Measurements from ENCODE around the gene MARS1.
"Not testable (repeated sequence)": the region's sequence is repeated elsewhere in the genome, so short reads cannot be mapped to it uniquely, and the experiment has no call there.

Gene MARS1

DNA sequence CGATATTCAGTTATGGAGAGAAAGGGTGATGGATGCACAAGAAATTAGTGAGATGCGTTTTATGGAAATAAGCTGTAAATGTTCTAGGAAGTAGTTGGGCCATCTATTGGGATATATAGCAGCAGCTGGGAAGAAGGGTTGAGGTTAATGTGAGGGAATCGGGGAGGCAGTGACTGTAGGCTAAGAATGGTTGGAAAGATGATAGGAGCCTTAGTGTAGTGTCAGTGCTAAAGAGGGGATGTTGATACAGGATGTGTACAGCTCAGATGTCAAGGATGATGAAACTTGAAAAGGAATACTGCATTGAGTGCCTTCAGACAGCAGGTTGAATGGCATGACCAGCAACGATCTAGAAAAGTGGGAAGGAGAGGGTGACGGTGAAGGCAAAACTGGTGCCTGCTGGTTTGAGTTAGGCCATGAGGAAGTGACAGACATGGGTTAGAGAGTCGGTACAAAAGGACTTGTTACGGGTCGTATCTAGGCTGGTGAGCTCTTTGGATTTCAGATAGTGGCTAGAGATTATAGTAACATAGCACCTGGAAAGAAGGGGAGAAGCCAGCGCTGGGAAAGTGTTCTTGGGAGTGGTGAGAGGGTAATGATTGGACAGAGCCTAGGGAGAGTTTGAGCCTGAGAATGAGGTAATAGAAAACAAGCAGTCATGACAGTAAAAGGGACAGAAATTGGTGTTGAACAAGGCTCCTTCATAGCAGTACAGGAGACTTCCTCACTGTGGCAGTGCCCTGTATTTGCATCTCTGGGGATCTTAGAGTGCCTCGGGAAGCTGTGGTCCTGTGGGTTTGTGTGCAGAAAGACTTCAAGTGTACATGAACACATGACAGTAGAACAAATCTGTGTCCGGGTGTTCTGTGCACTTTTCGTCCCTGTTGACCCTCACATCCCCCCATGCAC, 9.6 kb downstream of the MARS1 start:
- DNase-seq: no peak

DNA sequence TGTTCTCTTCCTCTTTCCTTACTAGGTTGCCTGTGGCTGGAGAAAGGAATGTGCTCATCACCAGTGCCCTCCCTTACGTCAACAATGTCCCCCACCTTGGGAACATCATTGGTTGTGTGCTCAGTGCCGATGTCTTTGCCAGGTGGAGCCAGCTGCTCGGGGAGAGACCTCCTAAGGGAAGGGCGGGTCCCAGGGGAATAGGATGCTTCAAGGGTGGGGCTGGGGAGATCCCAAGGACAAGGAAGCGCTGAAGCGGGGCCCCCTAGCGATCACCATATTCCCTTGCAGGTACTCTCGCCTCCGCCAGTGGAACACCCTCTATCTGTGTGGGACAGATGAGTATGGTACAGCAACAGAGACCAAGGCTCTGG, 10.2 kb downstream of the MARS1 start:
- no peak for DNase-seq

DNA sequence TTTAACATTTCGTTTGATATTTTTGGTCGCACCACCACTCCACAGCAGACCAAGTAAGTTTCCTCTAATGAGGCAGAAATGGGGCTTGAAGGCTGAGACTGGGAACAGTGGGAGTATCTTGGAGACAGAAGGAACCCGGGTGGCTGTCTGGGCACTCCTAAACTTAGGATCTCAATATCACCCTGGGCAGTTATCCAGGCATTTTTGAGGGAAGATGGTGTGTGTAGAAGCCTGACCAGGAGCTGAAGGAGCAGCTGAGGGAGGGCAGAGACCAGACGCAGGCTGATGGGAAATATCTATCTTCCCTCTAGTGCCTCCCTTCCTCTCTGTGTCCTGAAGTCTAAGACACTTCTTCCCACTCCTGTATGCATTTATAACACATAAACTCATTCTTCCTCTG, 10.7 kb downstream of the MARS1 start:
- DNase-seq: no peak

DNA sequence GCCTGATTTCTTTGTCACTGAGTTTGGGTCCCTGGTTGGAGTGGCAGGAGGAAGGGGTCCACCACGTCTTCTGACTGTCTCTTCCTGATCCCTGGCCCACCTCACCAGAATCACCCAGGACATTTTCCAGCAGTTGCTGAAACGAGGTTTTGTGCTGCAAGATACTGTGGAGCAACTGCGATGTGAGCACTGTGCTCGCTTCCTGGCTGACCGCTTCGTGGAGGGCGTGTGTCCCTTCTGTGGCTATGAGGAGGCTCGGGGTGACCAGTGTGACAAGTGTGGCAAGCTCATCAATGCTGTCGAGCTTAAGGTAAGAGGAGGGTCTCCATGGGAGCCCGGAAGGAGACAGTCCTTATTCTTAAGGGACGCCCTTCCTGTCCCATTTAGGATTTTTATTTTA, 12.3 kb downstream of the MARS1 start:
- DNase-seq: no peak

DNA sequence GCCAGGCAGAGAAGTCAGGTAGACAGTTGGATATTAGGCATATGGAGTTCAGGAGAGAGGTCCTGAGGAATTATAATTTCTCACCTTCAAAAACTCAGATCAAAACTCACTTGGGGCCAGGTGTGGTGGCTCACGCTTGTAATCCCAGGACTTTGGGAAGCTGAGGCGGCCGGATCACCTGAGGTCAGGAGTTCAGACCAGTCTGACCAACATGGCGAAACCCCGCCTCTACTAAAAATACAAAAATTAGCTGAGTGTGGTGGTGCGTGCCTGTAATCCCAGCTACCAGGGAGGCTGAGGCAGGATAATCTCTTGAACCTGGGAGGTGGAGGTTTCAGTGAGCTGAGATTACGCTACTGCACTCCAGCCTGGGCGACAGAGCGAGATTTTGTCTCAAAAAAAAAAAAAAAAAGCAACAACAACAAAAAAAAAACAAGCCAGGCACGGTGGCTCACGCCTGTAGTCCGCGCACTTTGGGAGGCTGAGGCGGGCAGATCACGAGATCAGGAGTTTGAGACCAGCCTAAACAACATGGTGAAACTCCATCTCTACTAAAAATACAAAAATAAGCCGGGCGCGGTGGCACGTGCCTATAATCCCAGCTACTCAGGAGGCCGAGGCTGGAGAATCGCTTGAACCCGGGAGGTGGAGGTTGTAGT, 14.6 kb downstream of the MARS1 start:
- DNase-seq: not testable (repeated sequence)

DNA sequence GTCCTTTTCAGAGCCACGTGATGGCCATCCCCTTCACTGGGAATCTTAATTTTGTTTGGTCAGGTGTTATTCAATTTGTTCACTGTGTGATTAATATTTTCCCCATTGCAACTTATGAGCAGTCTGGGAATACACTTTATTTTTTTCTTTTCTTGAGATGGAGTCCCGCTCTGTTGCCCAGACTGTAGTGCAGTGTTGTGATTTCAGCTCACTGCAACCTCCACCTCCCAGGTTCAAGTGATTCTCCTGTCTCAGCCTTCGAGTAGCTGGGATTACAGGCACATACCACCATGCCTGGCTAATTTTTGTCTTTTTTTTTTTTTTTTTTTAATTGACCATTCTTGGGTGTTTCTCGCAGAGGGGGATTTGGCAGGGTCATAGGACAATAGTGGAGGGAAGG, 18.7 kb downstream of the MARS1 start:
- not testable (repeated sequence) for DNase-seq

DNA sequence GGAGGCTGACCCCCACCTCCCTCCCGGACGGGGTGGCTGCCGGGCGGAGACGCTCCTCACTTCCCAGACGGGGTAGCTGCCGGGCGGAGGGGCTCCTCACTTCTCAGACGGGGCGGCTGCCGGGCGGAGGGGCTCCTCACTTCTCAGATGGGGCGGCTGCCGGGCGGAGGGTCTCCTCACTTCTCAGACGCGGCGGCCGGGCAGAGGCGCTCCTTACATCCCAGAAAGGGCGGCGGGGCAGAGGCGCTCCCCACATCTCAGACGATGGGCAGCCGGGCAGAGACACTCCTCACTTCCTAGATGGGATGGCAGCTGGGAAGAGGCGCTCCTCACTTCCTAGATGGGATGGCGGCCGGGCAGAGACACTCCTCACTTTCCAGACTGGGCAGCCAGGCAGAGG, 19.9 kb downstream of the MARS1 start:
- DNase-seq: not testable (repeated sequence)

DNA sequence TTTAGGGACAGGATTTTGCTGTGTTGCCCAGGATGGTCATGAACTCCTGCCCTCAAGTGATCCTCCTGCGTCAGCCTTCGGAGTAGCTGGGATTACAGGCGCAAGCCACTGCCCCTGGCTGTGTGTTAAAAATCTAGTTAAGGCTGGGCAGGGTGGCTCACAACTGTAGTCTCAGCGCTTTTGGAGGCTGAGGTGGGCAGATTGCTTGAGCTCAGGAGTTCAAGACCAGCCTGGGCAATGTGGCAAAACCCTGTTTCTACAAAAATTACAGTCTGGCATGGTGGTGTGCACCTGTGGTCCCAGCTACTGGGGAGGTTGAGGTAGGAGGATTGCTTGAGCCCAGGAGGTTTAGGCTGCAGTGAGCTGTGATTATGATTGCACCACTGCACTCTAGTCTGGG, 23.3 kb downstream of the MARS1 start:
- no peak for DNase-seq

DNA sequence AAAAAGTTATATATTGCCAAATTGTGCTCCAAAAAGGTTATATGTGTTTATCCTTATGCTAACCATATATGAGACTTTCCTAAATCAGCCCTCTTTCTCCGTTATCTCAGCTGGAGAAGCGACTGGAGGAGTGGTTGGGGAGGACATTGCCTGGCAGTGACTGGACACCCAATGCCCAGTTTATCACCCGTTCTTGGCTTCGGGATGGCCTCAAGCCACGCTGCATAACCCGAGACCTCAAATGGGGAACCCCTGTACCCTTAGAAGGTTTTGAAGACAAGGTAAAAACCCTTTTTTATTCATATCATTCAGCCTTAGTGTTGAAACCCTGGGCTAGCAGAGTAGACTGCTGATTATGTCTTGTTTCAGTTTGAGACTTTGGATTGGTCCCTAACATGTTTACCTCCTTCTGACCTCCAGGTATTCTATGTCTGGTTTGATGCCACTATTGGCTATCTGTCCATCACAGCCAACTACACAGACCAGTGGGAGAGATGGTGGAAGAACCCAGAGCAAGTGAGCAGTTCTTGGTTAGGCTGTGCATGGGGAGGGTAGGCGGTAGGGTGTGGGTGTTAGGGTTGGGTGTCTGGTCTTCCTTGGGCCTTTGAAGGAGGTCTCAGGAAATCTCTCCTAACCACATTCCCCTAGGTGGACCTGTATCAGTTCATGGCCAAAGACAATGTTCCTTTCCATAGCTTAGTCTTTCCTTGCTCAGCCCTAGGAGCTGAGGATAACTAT, 23.9 kb downstream of the MARS1 start:
- no peak for DNase-seq

DNA sequence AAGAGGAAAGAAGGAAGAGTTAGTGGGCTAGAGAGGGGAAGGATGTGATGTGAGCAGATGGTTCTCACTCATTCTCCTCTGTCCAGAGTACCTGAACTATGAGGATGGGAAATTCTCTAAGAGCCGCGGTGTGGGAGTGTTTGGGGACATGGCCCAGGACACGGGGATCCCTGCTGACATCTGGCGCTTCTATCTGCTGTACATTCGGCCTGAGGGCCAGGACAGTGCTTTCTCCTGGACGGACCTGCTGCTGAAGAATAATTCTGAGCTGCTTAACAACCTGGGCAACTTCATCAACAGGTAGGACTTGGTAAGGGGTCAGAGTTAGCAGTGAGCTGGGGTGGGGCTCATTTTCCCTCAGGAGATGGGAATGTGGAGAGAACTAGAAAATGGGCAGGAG, 24.8 kb downstream of the MARS1 start:
- no peak for DNase-seq

DNA sequence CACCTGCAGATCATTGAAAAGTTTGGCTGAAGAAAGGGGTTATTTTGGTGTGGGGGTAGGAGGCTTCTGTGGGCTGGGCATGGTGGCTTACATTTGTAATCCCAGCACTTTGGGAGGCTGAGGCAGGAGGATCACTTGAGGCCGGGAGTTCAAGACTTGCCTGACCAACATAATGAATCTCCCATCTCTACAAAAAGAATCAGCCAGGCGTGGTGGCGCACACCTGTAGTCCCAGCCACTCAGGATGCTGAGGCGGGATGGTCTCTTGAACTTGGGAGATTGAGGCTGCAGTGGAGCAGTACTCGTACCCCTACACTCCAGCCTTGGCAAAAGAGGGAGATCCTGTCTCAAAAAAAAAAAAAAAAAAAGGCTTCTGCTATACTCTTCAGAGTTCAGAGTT, 25.4 kb downstream of the MARS1 start:
- DNase-seq: no peak

DNA sequence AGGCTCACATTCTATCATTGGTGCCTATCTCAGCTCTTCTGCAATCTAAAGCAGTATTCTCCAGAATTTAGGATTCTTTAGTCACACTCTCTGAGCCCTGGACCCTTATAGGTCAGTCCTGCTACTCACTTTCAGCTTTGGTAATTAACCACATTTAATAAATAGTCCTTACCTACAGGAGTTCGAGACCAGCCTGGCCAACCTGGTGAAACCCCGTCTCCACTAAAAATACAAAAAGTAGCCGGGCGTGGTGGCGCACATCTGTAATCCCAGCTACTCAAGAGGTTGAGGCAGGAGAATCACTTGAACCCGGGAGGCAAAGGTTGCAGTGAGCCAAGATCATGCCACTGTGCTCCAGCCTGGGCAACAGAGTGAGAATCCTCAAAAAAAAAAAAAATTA, 25.8 kb downstream of the MARS1 start:
- DNase-seq: not testable (repeated sequence)

DNA sequence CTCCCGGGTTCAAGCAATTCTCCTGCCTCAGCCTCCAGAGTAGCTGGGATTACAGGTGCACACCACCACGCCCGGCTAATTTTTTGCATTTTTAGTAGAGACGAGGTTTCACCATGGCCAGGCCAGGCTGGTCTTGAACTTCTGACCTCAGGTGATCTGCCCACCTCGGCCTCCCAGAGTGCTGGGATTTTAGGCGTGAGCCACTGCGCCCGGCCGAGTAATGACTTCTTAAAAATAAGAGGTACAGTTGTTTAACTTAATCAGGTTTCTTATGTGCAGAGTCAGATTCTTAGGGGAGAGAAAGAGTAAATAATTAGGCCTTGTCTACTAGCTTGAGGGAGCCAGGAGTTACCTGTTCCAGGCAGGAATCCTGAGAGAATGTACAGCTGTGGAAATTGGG, 26.4 kb downstream of the MARS1 start:
- DNase-seq: not testable (repeated sequence)

DNA sequence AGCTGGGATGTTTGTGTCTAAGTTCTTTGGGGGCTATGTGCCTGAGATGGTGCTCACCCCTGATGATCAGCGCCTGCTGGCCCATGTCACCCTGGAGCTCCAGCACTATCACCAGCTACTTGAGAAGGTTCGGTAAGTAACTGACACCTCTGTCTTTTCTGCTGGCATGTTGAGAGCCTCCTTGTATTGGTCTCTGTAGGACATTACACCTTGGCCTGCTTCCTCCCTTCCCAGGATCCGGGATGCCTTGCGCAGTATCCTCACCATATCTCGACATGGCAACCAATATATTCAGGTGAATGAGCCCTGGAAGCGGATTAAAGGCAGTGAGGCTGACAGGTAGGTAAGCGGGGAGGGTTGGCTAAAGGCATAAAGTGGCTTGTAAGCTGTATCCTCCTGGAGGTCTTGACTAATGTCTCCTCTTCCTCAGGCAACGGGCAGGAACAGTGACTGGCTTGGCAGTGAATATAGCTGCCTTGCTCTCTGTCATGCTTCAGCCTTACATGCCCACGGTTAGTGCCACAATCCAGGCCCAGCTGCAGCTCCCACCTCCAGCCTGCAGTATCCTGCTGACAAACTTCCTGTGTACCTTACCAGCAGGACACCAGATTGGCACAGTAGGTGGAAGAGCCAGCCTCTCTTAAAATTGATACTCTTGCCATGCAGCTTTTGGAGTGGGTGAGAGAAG, 27.0 kb downstream of the MARS1 start:
- no peak for DNase-seq

DNA sequence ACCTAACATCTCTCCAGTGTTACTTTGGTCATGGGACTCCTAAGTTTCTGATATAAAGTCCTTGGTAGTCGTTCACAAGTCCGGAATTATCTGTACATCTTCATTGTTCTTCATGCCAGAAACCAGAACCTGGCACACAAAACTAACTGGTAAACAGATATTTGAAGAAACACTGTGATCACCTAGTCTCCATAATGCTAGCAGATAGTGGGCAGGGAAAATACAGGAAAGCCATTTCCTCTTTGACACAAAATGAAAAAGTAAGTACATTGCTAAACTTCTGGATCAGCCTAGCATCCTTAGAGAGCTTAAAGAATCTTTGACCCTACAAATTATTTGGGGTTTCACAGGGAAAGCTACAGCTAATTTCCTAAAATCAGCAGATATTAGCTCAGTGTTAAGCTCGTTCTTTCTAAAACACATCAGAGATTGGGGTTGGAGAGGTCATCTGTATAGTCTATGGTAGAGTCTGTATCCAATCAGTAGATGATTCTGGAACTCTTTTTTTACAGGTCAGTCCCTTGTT, 27.6 kb downstream of the MARS1 start:
- DNase-seq: no peak

DNA sequence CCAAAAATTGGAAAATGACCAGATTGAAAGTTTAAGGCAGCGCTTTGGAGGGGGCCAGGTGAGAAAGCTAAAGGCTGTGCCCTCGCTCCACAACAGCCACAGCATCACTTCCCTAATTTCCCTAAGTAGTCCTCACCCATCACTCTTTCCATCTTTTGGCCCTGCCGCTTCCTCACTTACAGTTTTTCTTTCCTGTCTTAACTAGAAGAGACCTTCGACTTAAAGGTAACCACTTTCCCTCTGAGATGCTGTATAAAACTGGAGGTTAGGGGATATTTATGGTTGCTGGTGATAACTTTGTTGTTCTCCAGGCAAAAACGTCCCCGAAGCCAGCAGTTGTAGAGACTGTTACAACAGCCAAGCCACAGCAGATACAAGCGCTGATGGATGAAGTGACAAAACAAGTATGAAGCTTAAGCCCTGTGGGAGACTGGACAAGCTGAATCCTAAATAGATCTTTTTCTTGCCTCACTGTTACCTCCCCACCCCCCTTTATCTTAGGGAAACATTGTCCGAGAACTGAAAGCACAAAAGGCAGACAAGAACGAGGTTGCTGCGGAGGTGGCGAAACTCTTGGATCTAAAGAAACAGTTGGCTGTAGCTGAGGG, 28.2 kb downstream of the MARS1 start:
- no peak for DNase-seq

DNA sequence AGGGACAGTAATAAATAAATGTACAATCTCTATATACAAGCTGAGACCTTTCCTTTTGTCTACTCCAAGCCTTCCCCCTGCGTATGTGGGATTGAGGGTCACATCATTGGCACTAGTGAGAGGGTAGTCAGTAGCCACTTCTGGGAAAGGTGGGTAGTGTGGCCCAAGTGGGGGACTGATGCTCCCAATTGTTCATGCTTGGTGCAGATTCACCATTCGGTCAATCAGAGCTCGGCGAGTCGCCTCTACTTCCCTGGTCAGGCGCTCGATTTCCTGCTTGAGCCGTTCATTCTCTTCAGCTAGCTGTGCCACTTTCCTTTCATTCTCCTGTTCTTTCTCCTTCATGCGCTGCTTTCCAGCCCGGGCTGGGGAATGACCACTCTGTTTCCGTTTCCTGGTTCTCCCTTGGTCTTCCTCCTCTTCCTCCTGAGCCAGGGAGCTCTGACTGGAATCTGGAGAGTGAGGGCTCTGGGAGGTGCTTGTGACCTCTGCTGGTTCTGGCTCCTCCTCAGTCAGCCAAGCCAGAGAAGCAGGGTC, 28.8 kb downstream of the MARS1 start:
- DNase-seq: no peak

DNA sequence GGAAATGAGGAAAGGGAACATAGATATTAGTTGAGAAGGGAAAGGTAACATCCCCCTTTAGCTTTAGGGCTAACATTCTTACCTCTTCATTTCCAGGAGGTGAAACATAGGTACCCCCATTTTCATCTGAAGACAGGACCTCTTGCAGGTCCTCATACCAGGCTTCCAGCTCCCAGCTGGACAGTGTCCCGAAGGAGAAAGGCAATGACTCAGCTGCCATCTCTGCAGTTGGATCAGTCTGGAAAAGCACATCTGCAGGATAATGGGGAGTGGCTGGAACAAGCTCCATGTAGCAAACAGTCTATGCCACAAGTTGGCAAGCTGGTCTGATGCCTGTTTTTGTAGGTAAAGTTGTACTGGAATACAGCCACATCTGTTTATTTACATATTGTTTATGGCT, 29.3 kb downstream of the MARS1 start:
- no peak for DNase-seq

DNA sequence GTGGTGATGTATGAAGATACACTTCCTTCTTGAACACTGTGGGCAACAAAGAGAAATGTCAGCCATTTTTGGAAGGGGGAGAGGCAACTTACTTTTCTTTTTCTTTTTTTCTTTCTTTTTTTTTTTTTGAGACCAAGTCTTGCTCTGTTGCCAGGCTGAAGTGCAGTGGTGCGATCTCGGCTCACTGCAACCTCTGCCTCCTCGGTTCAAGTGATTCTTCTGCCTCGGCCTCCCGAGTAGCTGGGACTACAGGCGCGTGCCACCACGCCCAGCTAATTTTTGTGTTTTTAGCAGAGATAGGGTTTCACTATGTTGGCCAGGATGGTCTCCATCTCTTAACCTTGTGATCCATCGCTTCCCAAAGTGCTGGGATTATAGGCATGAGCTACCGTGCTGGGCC, 29.9 kb downstream of the MARS1 start:
- DNase-seq: not testable (repeated sequence)

DNA sequence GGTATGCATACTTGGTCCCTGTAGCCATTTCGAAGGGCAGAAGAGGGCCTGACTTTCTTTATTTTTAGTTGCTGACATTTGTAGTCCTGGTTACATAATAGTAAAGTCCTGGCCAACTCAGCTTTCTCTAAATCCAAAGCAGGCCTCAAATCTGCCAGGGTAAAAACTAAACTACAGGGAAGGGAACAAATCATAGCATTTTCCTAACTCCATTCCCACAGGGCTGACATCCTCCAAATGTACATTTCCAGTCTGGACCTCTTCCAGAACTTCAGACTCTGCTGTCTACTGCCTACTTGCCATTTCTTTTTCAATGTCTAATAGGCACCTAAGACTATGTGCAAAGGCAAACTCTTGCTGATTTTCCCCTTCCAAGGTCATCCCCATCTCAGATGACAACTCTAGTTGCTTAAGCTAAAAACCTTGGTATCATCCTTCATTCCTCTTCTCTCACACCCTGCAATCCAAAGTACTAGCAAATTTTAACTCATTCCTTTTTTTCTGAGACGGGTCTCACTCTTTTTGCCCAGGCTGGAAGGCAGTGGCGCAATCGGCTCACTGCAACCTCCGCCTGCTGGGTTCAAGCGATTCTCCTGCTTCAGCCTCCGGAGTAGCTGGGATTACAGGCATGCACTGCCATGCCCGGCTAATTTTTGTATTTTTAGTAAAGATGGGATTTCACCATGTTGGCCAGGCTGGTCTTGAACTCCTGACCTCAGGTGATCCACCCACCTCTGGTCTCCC, 30.5 kb downstream of the MARS1 start:
- no peak for DNase-seq

All from hematopoietic multipotent progenitor cell treated with erythropoietin and hydrocortisone succinate and interleukin-3 and kit ligand, for 6 days (in vitro differentiated cells).